Fibroblast of mammary gland (primary cell): ENCODE data around the gene MPST.

Experiments
- DNase-seq: peaks from one replicate; pipeline ENCODE4 v3.0.0-alpha.2; 2010; ENCODE audit warnings: low read depth
- H3K4me3 ChIP-seq: 2 replicates; pipeline ENCODE4 v1.5.1; 2011; ENCODE audit warnings: low read depth, mild to moderate bottlenecking, low read length, moderate library complexity; ENCODE audit not compliant: control insufficient read depth
- CTCF ChIP-seq: conservative IDR thresholded peaks from 2 replicates; pipeline ENCODE4 v1.5.1; 2011; ENCODE audit warnings: low read depth, low read length, inconsistent platforms; ENCODE audit not compliant: control insufficient read depth, insufficient read depth

Gene MPST

GRCh38 chr22:37000676-37001534 is 18.6 kb upstream of the MPST start:
- no peak for TF ChIP-seq CTCF
- no peak for DNase-seq

GRCh38 chr22:37001826-37002225 is 17.7 kb upstream of the MPST start:
- no peak for DNase-seq
- H3K4me3 ChIP-seq, result no peak overlapping the region
- no peak for TF ChIP-seq CTCF

More at GRCh38 chr22:37000676-37001534, 18.6 kb upstream of the MPST start:
- H3K4me3 ChIP-seq, result no peak overlapping the region

- no peak overlapping the region for H3K4me3 ChIP-seq
- TF ChIP-seq CTCF, result no peak
- no peak for DNase-seq
These were observed 16.9 kb upstream of the MPST start for GRCh38 chr22:37002633-37003032.

- DNase-seq, result no peak
- TF ChIP-seq CTCF, result no peak
- no peak overlapping the region for H3K4me3 ChIP-seq
These were observed 11.9 kb upstream of the MPST start for GRCh38 chr22:37007651-37008050.

GRCh38 chr22:37008365-37008764 is 11.2 kb upstream of the MPST start:
- no peak for TF ChIP-seq CTCF
- H3K4me3 ChIP-seq, result no peak overlapping the region
- DNase-seq, result no peak

GRCh38 chr22:37009490-37009889 is 10.1 kb upstream of the MPST start:
- H3K4me3 ChIP-seq, result no peak overlapping the region
- no peak for DNase-seq
- TF ChIP-seq CTCF, result no peak
